A549 (cell line): ENCODE measurements around the gene ACBD7.

Experiments used
- CHD2 ChIP-seq: fragments of 150-350 bp; IDR thresholded peaks from 2 replicates; pipeline ENCODE4 v1.6.1; 2014; ENCODE audit warnings: low read length; ENCODE audit not compliant: partially characterized antibody
- CTCF ChIP-seq: fragments of >200 bp; sonication (Bioruptor Twin); formaldehyde crosslinking; IDR thresholded peaks from 3 replicates; pipeline ENCODE4 v1.5.1; 2016
- EP300 ChIP-seq, 2 experiments: fragments of >200 bp; sonication (Bioruptor Twin); formaldehyde crosslinking; IDR thresholded peaks; 2 replicates in 1 of 2; 3 replicates in 1 of 2; pipeline ENCODE4 v1.6.1; 2016 to 2017
- MYC ChIP-seq: IDR thresholded peaks from 2 replicates; pipeline ENCODE4 v1.6.1; 2012; ENCODE audit warnings: mild to moderate bottlenecking, inconsistent platforms, low read length, improper control_type of control experiment, borderline replicate concordance
- NFE2L2 ChIP-seq: fragments of 150-350 bp; conservative IDR thresholded peaks from 2 replicates; pipeline ENCODE4 v1.6.1; 2014; ENCODE audit warnings: low read length
- POLR2A ChIP-seq: IDR thresholded peaks from 2 replicates; pipeline ENCODE4 v1.6.1; 2012; ENCODE audit warnings: mild to moderate bottlenecking, low read length
- POLR2AphosphoS2 ChIP-seq: conservative IDR thresholded peaks from 2 replicates; pipeline ENCODE4 v1.6.1; 2012; ENCODE audit warnings: low read length, improper control_type of control experiment, inconsistent platforms
- RFX5 ChIP-seq: fragments of 450-650 bp; IDR thresholded peaks from 2 replicates; pipeline ENCODE4 v1.7.1; 2014; ENCODE audit warnings: antibody characterized with exemption, mild to moderate bottlenecking, moderate library complexity
- RNF2 ChIP-seq: fragments of 200-600 bp; sonication (generic); IDR thresholded peaks from 2 replicates; pipeline ENCODE4 v1.6.1; 2016; ENCODE audit warnings: low read depth, mild to moderate bottlenecking, antibody characterized with exemption, moderate library complexity, borderline replicate concordance
- USF2 ChIP-seq: fragments of 450-650 bp; IDR thresholded peaks from 2 replicates; pipeline ENCODE4 v1.6.1; 2014; ENCODE audit warnings: antibody characterized with exemption
- ZSCAN20 ChIP-seq: fragments of 250-450 bp; sonication (Bioruptor Pico); IDR thresholded peaks from 2 replicates; pipeline ENCODE4 v1.8.0; 2022; ENCODE audit warnings: mild to moderate bottlenecking, moderate library complexity
- TF ChIP-seq, protein P1 (sequence below): fragments of 200-600 bp; sonication (generic); IDR thresholded peaks from 2 replicates; pipeline ENCODE4 v1.6.1; 2016; ENCODE audit warnings: antibody characterized with exemption, mild to moderate bottlenecking, moderate library complexity
- TF ChIP-seq, protein P2 (sequence below): IDR thresholded peaks from 2 replicates; pipeline ENCODE4 v1.6.1; 2012

DNA sequence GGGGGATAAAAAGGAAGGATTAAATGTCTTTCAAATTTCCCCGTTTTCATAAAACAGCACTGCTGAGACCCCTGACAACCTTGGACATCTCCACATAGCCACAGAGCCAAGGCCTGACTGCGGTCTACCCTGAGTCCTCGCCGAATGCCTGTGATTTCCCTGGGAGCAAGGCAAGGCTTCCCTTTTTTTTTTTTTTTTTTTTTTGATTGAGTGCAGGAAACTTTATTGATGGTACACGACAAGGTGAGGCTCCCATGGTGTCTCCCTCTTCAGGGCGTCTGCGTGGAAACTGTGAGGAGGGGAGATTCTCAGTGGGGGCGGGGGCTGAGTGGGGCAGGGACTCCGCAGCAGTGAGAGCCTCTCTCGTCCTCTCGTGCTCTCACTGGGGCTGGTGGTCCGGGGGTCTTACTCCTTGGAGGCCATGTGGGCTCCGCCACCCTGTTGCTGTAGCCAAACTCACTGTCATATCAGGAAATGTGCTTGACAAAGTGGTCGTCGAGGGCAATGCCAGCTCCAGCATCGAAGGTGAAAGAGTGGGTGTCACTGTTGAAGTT lies 4.4 kb upstream of the ACBD7 start:
- TF ChIP-seq CTCF (no peak), RFX5 (no peak), ZSCAN20 (CRISPR knock-in tag) (no peak), CHD2 (no peak), USF2 (no peak), RNF2 (no peak), POLR2A (no peak), POLR2AphosphoS2 (no peak), MYC (no peak), EP300 (IDR thresholded peaks at IDR 0.05) (no peak), NFE2L2 (no peak)
- TF ChIP-seq, protein P1, sequence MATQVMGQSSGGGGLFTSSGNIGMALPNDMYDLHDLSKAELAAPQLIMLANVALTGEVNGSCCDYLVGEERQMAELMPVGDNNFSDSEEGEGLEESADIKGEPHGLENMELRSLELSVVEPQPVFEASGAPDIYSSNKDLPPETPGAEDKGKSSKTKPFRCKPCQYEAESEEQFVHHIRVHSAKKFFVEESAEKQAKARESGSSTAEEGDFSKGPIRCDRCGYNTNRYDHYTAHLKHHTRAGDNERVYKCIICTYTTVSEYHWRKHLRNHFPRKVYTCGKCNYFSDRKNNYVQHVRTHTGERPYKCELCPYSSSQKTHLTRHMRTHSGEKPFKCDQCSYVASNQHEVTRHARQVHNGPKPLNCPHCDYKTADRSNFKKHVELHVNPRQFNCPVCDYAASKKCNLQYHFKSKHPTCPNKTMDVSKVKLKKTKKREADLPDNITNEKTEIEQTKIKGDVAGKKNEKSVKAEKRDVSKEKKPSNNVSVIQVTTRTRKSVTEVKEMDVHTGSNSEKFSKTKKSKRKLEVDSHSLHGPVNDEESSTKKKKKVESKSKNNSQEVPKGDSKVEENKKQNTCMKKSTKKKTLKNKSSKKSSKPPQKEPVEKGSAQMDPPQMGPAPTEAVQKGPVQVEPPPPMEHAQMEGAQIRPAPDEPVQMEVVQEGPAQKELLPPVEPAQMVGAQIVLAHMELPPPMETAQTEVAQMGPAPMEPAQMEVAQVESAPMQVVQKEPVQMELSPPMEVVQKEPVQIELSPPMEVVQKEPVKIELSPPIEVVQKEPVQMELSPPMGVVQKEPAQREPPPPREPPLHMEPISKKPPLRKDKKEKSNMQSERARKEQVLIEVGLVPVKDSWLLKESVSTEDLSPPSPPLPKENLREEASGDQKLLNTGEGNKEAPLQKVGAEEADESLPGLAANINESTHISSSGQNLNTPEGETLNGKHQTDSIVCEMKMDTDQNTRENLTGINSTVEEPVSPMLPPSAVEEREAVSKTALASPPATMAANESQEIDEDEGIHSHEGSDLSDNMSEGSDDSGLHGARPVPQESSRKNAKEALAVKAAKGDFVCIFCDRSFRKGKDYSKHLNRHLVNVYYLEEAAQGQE, result no peak
- TF ChIP-seq, protein P2, sequence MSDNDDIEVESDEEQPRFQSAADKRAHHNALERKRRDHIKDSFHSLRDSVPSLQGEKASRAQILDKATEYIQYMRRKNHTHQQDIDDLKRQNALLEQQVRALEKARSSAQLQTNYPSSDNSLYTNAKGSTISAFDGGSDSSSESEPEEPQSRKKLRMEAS, result no peak
